IMR-90 (cell line): ENCODE results near the gene KIF18B. TPM values are rescaled to one million over a fixed set of nuclear protein-coding genes. Genes with fewer than 3 reads are reported as not detected.

ENCODE experiments used
- ATAC-seq: fragments of 200-7000 bp; cut with Tn5 transposase; 2 replicates; pipeline ENCODE4 v1.9.1; 2020; ENCODE audit warnings: low read depth, mild to moderate bottlenecking, moderate library complexity
- BruUV-seq: library from RNA; stranded (reverse); fragments of 400-500 nt; replicated peaks from 2 replicates; lab custom pipeline; 2021; lab: Mats Ljungman, UMichigan
- CTCF ChIA-PET: fragments of 300-600 bp; formaldehyde crosslinking; extraction: SDS; loops from one replicate; lab custom pipeline; 2021; ENCODE audit warnings: antibody characterized with exemption; lab: Yijun Ruan, JAX
- POLR2A ChIA-PET: fragments of 300-600 bp; sonication (Branson Sonifier 250); formaldehyde crosslinking; loops from one replicate; lab custom pipeline; 2022; ENCODE audit warnings: antibody characterized with exemption; ENCODE audit not compliant: unreplicated experiment; lab: Charles Lee
- DNase-seq: peaks from one replicate; pipeline ENCODE4 v3.0.0; 2013
- H2AFZ ChIP-seq: replicated peaks from 2 replicates; pipeline ENCODE3; 2013; ENCODE audit warnings: low read length, mild to moderate bottlenecking; ENCODE audit not compliant: poor library complexity
- H2AK5ac ChIP-seq: 2 replicates; pipeline ENCODE4 v1.6.1; 2013; ENCODE audit warnings: low read depth, low read length, inconsistent platforms
- H2AK9ac ChIP-seq: replicated peaks from 2 replicates; pipeline ENCODE3; 2013; ENCODE audit warnings: mild to moderate bottlenecking, low read depth, low read length, moderate library complexity; ENCODE audit not compliant: poor library complexity
- H2BK120ac ChIP-seq: 2 replicates; pipeline ENCODE4 v1.6.1; 2013; ENCODE audit warnings: low read depth, low read length, inconsistent platforms
- H2BK15ac ChIP-seq: 3 replicates; pipeline ENCODE4 v1.6.1; 2013; ENCODE audit warnings: low read depth, low read length, inconsistent platforms
- H2BK20ac ChIP-seq: 2 replicates; pipeline ENCODE4 v1.6.1; 2013; ENCODE audit warnings: low read depth, mild to moderate bottlenecking, inconsistent platforms, low read length, moderate library complexity
- H2BK5ac ChIP-seq: 2 replicates; pipeline ENCODE4 v1.6.1; 2013; ENCODE audit warnings: mild to moderate bottlenecking, low read depth, low read length, inconsistent platforms; ENCODE audit not compliant: poor library complexity, severe bottlenecking
- H3K14ac ChIP-seq: replicated peaks from 2 replicates; pipeline ENCODE4 v1.6.1; 2013; ENCODE audit warnings: low read depth, low read length, inconsistent platforms
- H3K18ac ChIP-seq: 2 replicates; pipeline ENCODE4 v1.6.1; 2013; ENCODE audit warnings: low read depth, low read length, control low read depth
- H3K23ac ChIP-seq: 2 replicates; pipeline ENCODE4 v1.6.1; 2013; ENCODE audit warnings: low read depth, low read length, inconsistent platforms
- H3K27ac ChIP-seq: 2 replicates; pipeline ENCODE4 v1.5.1; 2013; ENCODE audit warnings: mild to moderate bottlenecking, control low read depth, low read length; ENCODE audit not compliant: insufficient read depth
- H3K27me3 ChIP-seq: 2 replicates; pipeline ENCODE4 v1.6.1; 2013; ENCODE audit warnings: low read length; ENCODE audit not compliant: control insufficient read depth, insufficient read depth
- H3K36me3 ChIP-seq: 2 replicates; pipeline ENCODE4 v1.6.1; 2013; ENCODE audit warnings: low read length, mixed read lengths; ENCODE audit not compliant: control insufficient read depth, insufficient read depth
- H3K4ac ChIP-seq: 2 replicates; pipeline ENCODE4 v1.6.1; 2013; ENCODE audit warnings: low read depth, low read length, inconsistent platforms
- H3K4me1 ChIP-seq: 2 replicates; pipeline ENCODE4 v1.6.1; 2013; ENCODE audit warnings: low read length, mixed read lengths; ENCODE audit not compliant: control insufficient read depth, insufficient read depth
- H3K4me2 ChIP-seq: 2 replicates; pipeline ENCODE4 v1.6.1; 2013; ENCODE audit warnings: low read depth, mild to moderate bottlenecking, control low read depth, low read length, moderate library complexity
- H3K4me3 ChIP-seq: 2 replicates; pipeline ENCODE4 v1.5.1; 2013; ENCODE audit warnings: low read depth, mild to moderate bottlenecking, control low read depth, low read length, moderate library complexity; ENCODE audit not compliant: insufficient read depth
- H3K56ac ChIP-seq: 2 replicates; pipeline ENCODE4 v1.6.1; 2013; ENCODE audit warnings: low read length, inconsistent platforms; ENCODE audit not compliant: insufficient read depth; ENCODE audit errors: extremely low read depth
- H3K79me1 ChIP-seq, 2 experiments: 2 replicates each; pipeline ENCODE4 v1.6.1; 2013; ENCODE audit warnings: low read length in 2 of 2, inconsistent platforms in 1 of 2, low read depth in 1 of 2
- H3K9ac ChIP-seq: 2 replicates; pipeline ENCODE4 v1.6.1; 2013; ENCODE audit warnings: low read depth, low read length, control low read depth
- H3K9me1 ChIP-seq: 2 replicates; pipeline ENCODE4 v1.6.1; 2013; ENCODE audit warnings: low read length, inconsistent platforms; ENCODE audit not compliant: insufficient read depth
- H3K9me3 ChIP-seq: 2 replicates; pipeline ENCODE4 v1.6.1; 2013; ENCODE audit warnings: low read length; ENCODE audit not compliant: control insufficient read depth, insufficient read depth
- H4K20me1 ChIP-seq: 2 replicates; pipeline ENCODE4 v1.6.1; 2013; ENCODE audit warnings: low read length, inconsistent platforms; ENCODE audit not compliant: insufficient read depth
- H4K5ac ChIP-seq: 2 replicates; pipeline ENCODE4 v1.6.1; 2013; ENCODE audit warnings: mild to moderate bottlenecking, low read depth, low read length, control low read depth
- H4K8ac ChIP-seq, 2 experiments: 2 replicates each; pipeline ENCODE4 v1.6.1; 2013; ENCODE audit warnings: low read depth in 2 of 2, low read length in 2 of 2, control low read depth in 1 of 2, inconsistent platforms in 1 of 2
- H4K91ac ChIP-seq: 2 replicates; pipeline ENCODE4 v1.6.1; 2013; ENCODE audit warnings: low read depth, low read length, inconsistent platforms; ENCODE audit not compliant: insufficient read depth
- BHLHE40 ChIP-seq: fragments of 150-350 bp; IDR thresholded peaks from 2 replicates; pipeline ENCODE4 v1.6.1; 2016; ENCODE audit warnings: mild to moderate bottlenecking, low read depth, low read length
- CEBPB ChIP-seq: IDR thresholded peaks from 2 replicates; pipeline ENCODE4 v1.6.1; 2012; ENCODE audit warnings: low read depth, low read length, improper control_type of control experiment
- CHD1 ChIP-seq: IDR thresholded peaks from 2 replicates; pipeline ENCODE4 v1.6.1; 2012; ENCODE audit warnings: low read depth, low read length, improper control_type of control experiment
- CTCF ChIP-seq: conservative IDR thresholded peaks from 2 replicates; pipeline ENCODE4 v1.5.1; 2012; ENCODE audit warnings: mild to moderate bottlenecking, low read depth, low read length, improper control_type of control experiment
- ELK1 ChIP-seq: fragments of 150-350 bp; IDR thresholded peaks from 2 replicates; pipeline ENCODE4 v1.6.1; 2016; ENCODE audit warnings: low read depth, mild to moderate bottlenecking, low read length, moderate library complexity, borderline replicate concordance
- FOS ChIP-seq: fragments of 150-350 bp; IDR thresholded peaks from 2 replicates; pipeline ENCODE4 v1.6.1; 2016; ENCODE audit warnings: low read depth, low read length
- MAFK ChIP-seq: IDR thresholded peaks from 2 replicates; pipeline ENCODE4 v1.6.1; 2012; ENCODE audit warnings: low read depth, low read length, improper control_type of control experiment
- MAZ ChIP-seq: IDR thresholded peaks from 2 replicates; pipeline ENCODE4 v1.6.1; 2012; ENCODE audit warnings: low read depth, mild to moderate bottlenecking, low read length, improper control_type of control experiment, moderate library complexity, borderline replicate concordance
- MXI1 ChIP-seq: IDR thresholded peaks from 2 replicates; pipeline ENCODE4 v1.6.1; 2012; ENCODE audit warnings: low read depth, mild to moderate bottlenecking, low read length, moderate library complexity, borderline replicate concordance
- NFE2L2 ChIP-seq: fragments of 150-350 bp; IDR thresholded peaks from 2 replicates; pipeline ENCODE4 v1.6.1; 2016; ENCODE audit warnings: low read depth, mild to moderate bottlenecking, low read length
- POLR2A ChIP-seq: IDR thresholded peaks from 2 replicates; pipeline ENCODE4 v1.6.1; 2012; ENCODE audit warnings: mild to moderate bottlenecking, low read depth, low read length
- RAD21 ChIP-seq: IDR thresholded peaks from 2 replicates; pipeline ENCODE4 v1.6.1; 2012; ENCODE audit warnings: low read length, improper control_type of control experiment
- RCOR1 ChIP-seq: IDR thresholded peaks from 2 replicates; pipeline ENCODE4 v1.6.1; 2012; ENCODE audit warnings: mild to moderate bottlenecking, low read length, improper control_type of control experiment; ENCODE audit not compliant: insufficient replicate concordance
- RFX5 ChIP-seq: IDR thresholded peaks from 2 replicates; pipeline ENCODE4 v1.8.0; 2012; ENCODE audit warnings: low read depth, mild to moderate bottlenecking, low read length, moderate library complexity
- SMC3 ChIP-seq: fragments of 150-350 bp; IDR thresholded peaks from 2 replicates; pipeline ENCODE4 v1.6.1; 2016; ENCODE audit warnings: low read depth, mild to moderate bottlenecking, antibody characterized with exemption, low read length, moderate library complexity
- WGBS, 2 experiments: methylation state at CpG; one replicate each; pipeline versions ENCODE4 v1.1.5 to v1.1.7; 2013; ENCODE audit warnings: missing lambda C conversion rate in 2 of 2; ENCODE audit not compliant: insufficient read length in 1 of 2; ENCODE audit errors: extremely low coverage in 2 of 2; 5-methylcytosine and 5-hydroxymethylcytosine counted together
- dilution Hi-C: fragments of 300-500 bp; cut with HindIII; formaldehyde crosslinking; loops from one replicate; pipeline ENCODE4 v1.14.3; 2018; ENCODE audit warnings: low sequenced_read_pairs; ENCODE audit not compliant: unreplicated experiment
- in situ Hi-C: fragments of 300-500 bp; cut with MboI; formaldehyde crosslinking; loops from 3 replicates; pipeline ENCODE4 v1.14.3; 2019; ENCODE audit warnings: low sequenced_read_pairs, inconsistent platforms, mixed read lengths
- intact Hi-C: fragments of 100-400 bp; cut with micrococcal nuclease; formaldehyde crosslinking; loops from 2 replicates; pipeline ENCODE4 v1.10.0; 2022
- polyA plus RNA-seq, 3 experiments: library from polyadenylated mRNA; depleted of rRNA; stranded (reverse); fragments of >200 nt; gene quantifications; 2 replicates each; pipeline ENCODE4 v1.2.3, GENCODE V29; 2012; ENCODE audit warnings: low replicate concordance in 1 of 3
- total RNA-seq: library from RNA; depleted of rRNA; stranded (reverse); fragments of >200 nt; gene quantifications from 2 replicates; pipeline ENCODE4 v1.2.3, GENCODE V29; 2012
- TF ChIP-seq, protein P1 (sequence below): fragments of 150-350 bp; IDR thresholded peaks from 2 replicates; pipeline ENCODE4 v1.6.1; 2017; ENCODE audit warnings: mild to moderate bottlenecking, antibody characterized with exemption, low read length, low read depth

KIF18B gene
- total and polyA plus RNA-seq, 2 of the 4 experiments (the other 2 are of a cell fraction), result 1.3 to 16.0 TPM

DNA sequence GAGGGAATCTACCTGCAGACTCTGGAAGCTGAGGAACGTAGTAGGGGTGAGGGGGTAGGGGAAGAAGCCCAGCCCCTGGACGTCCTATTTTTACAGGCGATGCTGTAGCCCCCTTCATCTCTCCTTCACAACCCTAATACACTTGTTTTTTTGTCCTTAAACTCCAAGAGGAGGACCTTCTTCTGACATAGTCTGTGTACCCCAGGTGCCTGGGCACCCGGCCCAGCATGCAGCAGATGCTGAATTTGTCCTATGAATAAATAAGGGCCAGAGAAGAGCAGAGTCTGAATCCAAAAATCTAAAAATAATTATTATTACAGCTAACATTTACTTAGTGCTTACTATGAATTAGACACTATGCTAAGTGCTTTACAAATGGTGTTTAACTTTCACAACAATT lies 5.1 kb downstream of the KIF18B start:
- Histone ChIP-seq H3K9me1 (peaks cover 10% of the 10 kb centered on the region), H3K14ac (peak overlapping the region; percentile 62; the same call in 1 of the 2 replicates), H3K9me3 (no peaks in the 10 kb centered on the region), H2AFZ (peak overlapping the region; percentile 64), H3K18ac (no peak overlapping the region), H2BK20ac (no peak overlapping the region), H3K79me1 (peaks cover 15 to 39% of the 10 kb centered on the region in 2 experiments; a peak in 3 of 4 replicates), H3K4me1 (peaks cover 15% of the 10 kb centered on the region), H2AK5ac (peak overlapping the region; percentile 86; the same call in 1 of the 2 replicates), H4K91ac (no peak overlapping the region), H3K27ac (no peak overlapping the region), H2BK5ac (peak overlapping the region; percentile 31), H3K36me3 (no peaks in the 10 kb centered on the region), H3K27me3 (no peaks in the 10 kb centered on the region), H2BK120ac (no peak overlapping the region), H3K9ac (no peak overlapping the region), H4K5ac (peak overlapping the region; percentile 55), H2BK15ac (no peak overlapping the region), H3K4me3 (no peak overlapping the region), H2AK9ac (no peak overlapping the region), H3K56ac (no peak overlapping the region), H4K8ac (peak overlapping the region in 1 of 2 experiments; percentile 92; a peak in 2 of 4 replicates), H3K4ac (peak overlapping the region; percentile 76; the same call in 1 of the 2 replicates), H3K4me2 (no peak overlapping the region), H3K23ac (peak overlapping the region; percentile 89), H4K20me1 (peaks cover 7% of the 10 kb centered on the region; the same call in 1 of the 2 replicates)
- ATAC-seq, result no peak
- POLR2A ChIA-PET, result no interaction called here
- WGBS, 2 experiments, result no CpG with 5 or more reads among the region's 4 CpGs
- CTCF ChIA-PET, result interaction anchor here (0.6 to 1.2 kb wide), 2 partner anchors 24 to 193 kb away, joined by 3 read pairs; partner anchors contain the start of gene ACBD4
- in situ Hi-C loops, result no loop called here
- intact Hi-C loops, result no loop called here
- no TSS peak for BruUV-seq
- no peak for DNase-seq
- dilution Hi-C loops, result no loop called here
- TF ChIP-seq RFX5, result no peak
- TF ChIP-seq MAFK, result no peak
- TF ChIP-seq MAZ, result no peak
- no peak for TF ChIP-seq RAD21
- no peak for TF ChIP-seq BHLHE40
- TF ChIP-seq CHD1, result no peak
- TF ChIP-seq CEBPB, result no peak
- no peak for TF ChIP-seq NFE2L2
- no peak for TF ChIP-seq RCOR1
- TF ChIP-seq CTCF, result no peak
- TF ChIP-seq FOS, result no peak
- no peak for TF ChIP-seq POLR2A
- no peak for TF ChIP-seq ELK1
- TF ChIP-seq, protein P1, sequence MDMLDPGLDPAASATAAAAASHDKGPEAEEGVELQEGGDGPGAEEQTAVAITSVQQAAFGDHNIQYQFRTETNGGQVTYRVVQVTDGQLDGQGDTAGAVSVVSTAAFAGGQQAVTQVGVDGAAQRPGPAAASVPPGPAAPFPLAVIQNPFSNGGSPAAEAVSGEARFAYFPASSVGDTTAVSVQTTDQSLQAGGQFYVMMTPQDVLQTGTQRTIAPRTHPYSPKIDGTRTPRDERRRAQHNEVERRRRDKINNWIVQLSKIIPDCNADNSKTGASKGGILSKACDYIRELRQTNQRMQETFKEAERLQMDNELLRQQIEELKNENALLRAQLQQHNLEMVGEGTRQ, result no peak
- no peak for TF ChIP-seq MXI1
- no peak for TF ChIP-seq SMC3
